ENCODE results near the gene XPA. TPM values are rescaled to one million over a fixed set of nuclear protein-coding genes. Genes with fewer than 3 reads are reported as not detected.

The XPA gene
- total RNA-seq, 1 experiment from 2014 or later = 32.3 TPM

- no peak for DNase-seq (ENCODE audit: low spot score)
Measured at GRCh38 chr9:97658707-97659106, 38.4 kb downstream of the XPA start.

GRCh38 chr9:97651646-97652045, 45.5 kb downstream of the XPA start:
- no peak for DNase-seq (ENCODE audit: low spot score)

GRCh38 chr9:97647996-97648395, 49.1 kb downstream of the XPA start:
- DNase-seq (ENCODE audit: low spot score) = no peak

GRCh38 chr9:97645720-97646119, 51.4 kb downstream of the XPA start:
- DNase-seq (ENCODE audit: low spot score) = no peak

- no peak for DNase-seq (ENCODE audit: low spot score)
Measured at GRCh38 chr9:97640325-97640724, 56.8 kb downstream of the XPA start.

GRCh38 chr9:97638666-97639065, 58.5 kb downstream of the XPA start:
- no peak for DNase-seq (ENCODE audit: low spot score)

- DNase-seq (ENCODE audit: low spot score) = no peak
Measured at GRCh38 chr9:97636903-97637302, 60.2 kb downstream of the XPA start.

GRCh38 chr9:97635026-97635425, 62.1 kb downstream of the XPA start:
- DNase-seq (ENCODE audit: low spot score) = no peak

- DNase-seq (ENCODE audit: low spot score) = peak; percentile 13
Measured at GRCh38 chr9:97633859-97634490, 63.2 kb downstream of the XPA start.

- DNase-seq (ENCODE audit: low spot score) = peak; percentile 99
Measured at GRCh38 chr9:97632985-97633858, 63.9 kb downstream of the XPA start, which contains the start of the genes NCBP1 and TSTD2. Gene NCBP1, plus strand, starts transcription at chr9:97633821. Its CDS starts 61 bp downstream, at chr9:97633882. Gene TSTD2, minus strand, starts transcription at chr9:97633368. Its CDS starts 5,806 bp downstream, at chr9:97627562.

GRCh38 chr9:97632248-97632984, 64.7 kb downstream of the XPA start:
- no peak for DNase-seq (ENCODE audit: low spot score)

GRCh38 chr9:97630591-97630990, 66.5 kb downstream of the XPA start:
- no peak for DNase-seq (ENCODE audit: low spot score)

- no peak for DNase-seq (ENCODE audit: low spot score)
Measured at GRCh38 chr9:97629156-97629555, 68.0 kb downstream of the XPA start.

GRCh38 chr9:97628668-97629067, 68.5 kb downstream of the XPA start:
- DNase-seq (ENCODE audit: low spot score) = no peak

GRCh38 chr9:97627624-97628023, 69.5 kb downstream of the XPA start:
- DNase-seq (ENCODE audit: low spot score) = no peak

- no peak for DNase-seq (ENCODE audit: low spot score)
Measured at GRCh38 chr9:97625620-97626019, 71.5 kb downstream of the XPA start.

Other genes with a start within 250 kb of the XPA start
- 0.81 and 2.1 TPM in 2 replicates for gene TMOD1, start 195.7 kb downstream of the XPA start, total RNA-seq (2014; rRNA removed; shearing (Covaris generic))
- 19.7 and 20.9 TPM in 2 replicates for gene TSTD2, start 64.0 kb downstream of the XPA start, total RNA-seq (2014; rRNA removed; shearing (Covaris generic))
- gene NCBP1, start 63.5 kb downstream of the XPA start, total RNA-seq (2014; rRNA removed; shearing (Covaris generic)) = 63.1 and 75.4 TPM in 2 replicates
- not detected in 2 replicates for gene FOXE1, start 155.9 kb upstream of the XPA start, total RNA-seq (2014; rRNA removed; shearing (Covaris generic))
- gene TRMO, start 225.2 kb upstream of the XPA start, total RNA-seq (2014; rRNA removed; shearing (Covaris generic)) = 22.5 and 29.8 TPM in 2 replicates
- 0.14 TPM in 1 of 2 replicates, not detected in the other for gene HEMGN, start 240.8 kb upstream of the XPA start, total RNA-seq (2014; rRNA removed; shearing (Covaris generic))